K562 (cell line): ENCODE data around the gene DCAF11. TPM values are rescaled to one million over a fixed set of nuclear protein-coding genes. Genes with fewer than 3 reads are reported as not detected.

ENCODE experiments used
- ATAC-seq: fragments of 200-7000 bp; cut with Tn5 transposase; 3 replicates; pipeline ENCODE4 v1.9.1; 2020; ENCODE audit warnings: moderate library complexity
- BruUV-seq: library from RNA; stranded (reverse); fragments of 400-500 nt; replicated peaks from 2 replicates; lab custom pipeline; 2021; lab: Mats Ljungman, UMichigan
- CTCF ChIA-PET: fragments of 300-600 bp; formaldehyde crosslinking; extraction: SDS; loops from one replicate; lab custom pipeline; 2021; ENCODE audit warnings: low intra/inter-chr PET ratio; lab: Yijun Ruan, JAX
- POLR2A ChIA-PET: fragments of 300-600, 350-650 bp; sonication (Branson Sonifier 250); formaldehyde crosslinking; extraction: SDS; loops from one replicate; lab custom pipeline; 2021; ENCODE audit warnings: antibody characterized with exemption, inconsistent platforms; lab: Yijun Ruan, JAX
- DNase-seq, 4 experiments: peaks; one replicate each; pipeline versions ENCODE4 v3.0.0 to v3.0.0-alpha.2; 2011 to 2018; ENCODE audit warnings: low spot score in 3 of 4, mixed read lengths in 3 of 4; ENCODE audit errors: extremely low read depth in 1 of 4
- FAIRE-seq: peaks from 2 replicates; lab custom pipeline; 2011; peaks lifted over from hg19 to GRCh38; lab: Jason Lieb, UNC
- H2AFZ ChIP-seq: 2 replicates; pipeline ENCODE4 v1.6.0; 2011; ENCODE audit warnings: low read depth, low read length, control low read depth, inconsistent platforms
- H3K27ac ChIP-seq: fragments of 200-600 bp; 3 replicates; pipeline ENCODE4 v1.8.0; 2011; ENCODE audit warnings: low read depth, mild to moderate bottlenecking, control low read depth, inconsistent platforms, low read length, moderate library complexity, mixed read lengths; ENCODE audit errors: extremely low read depth
- H3K27me3 ChIP-seq, 2 experiments: fragments of 300-600 bp in 1 of 2; 2 replicates in 1 of 2; 3 replicates in 1 of 2; pipeline versions ENCODE4 v1.6.0 to v1.8.0; 2011; ENCODE audit warnings: inconsistent platforms in 2 of 2, low read length in 2 of 2, mild to moderate bottlenecking in 1 of 2, mixed read lengths in 1 of 2, moderate library complexity in 1 of 2; ENCODE audit not compliant: control insufficient read depth in 2 of 2, insufficient read depth in 2 of 2
- H3K36me3 ChIP-seq: fragments of 300-600 bp; 3 replicates; pipeline ENCODE4 v1.8.0; 2011; ENCODE audit warnings: mild to moderate bottlenecking, low read length, inconsistent platforms; ENCODE audit not compliant: control insufficient read depth, insufficient read depth
- H3K4me1 ChIP-seq, 2 experiments: fragments of 200-600 bp in 1 of 2; replicated peaks in 1 of 2; 2 replicates in 1 of 2; 3 replicates in 1 of 2; pipeline versions ENCODE4 v1.5.1 to v1.8.0; 2011; ENCODE audit warnings: inconsistent platforms in 2 of 2, low read length in 2 of 2, mild to moderate bottlenecking in 1 of 2, mixed read lengths in 1 of 2, moderate library complexity in 1 of 2; ENCODE audit not compliant: control insufficient read depth in 2 of 2, insufficient read depth in 2 of 2
- H3K4me2 ChIP-seq: 2 replicates; pipeline ENCODE4 v1.6.1; 2011; ENCODE audit warnings: low read length, control low read depth, inconsistent platforms, mixed read lengths; ENCODE audit not compliant: insufficient read depth
- H3K4me3 ChIP-seq: fragments of 200-600 bp; sonication (generic), shearing (Covaris generic); 2 replicates; pipeline ENCODE4 v1.5.1; 2016; ENCODE audit warnings: control low read depth, inconsistent platforms
- H3K79me2 ChIP-seq: fragments of 200-600 bp; 3 replicates; pipeline ENCODE4 v1.8.0; 2011; ENCODE audit warnings: low read length, inconsistent platforms; ENCODE audit not compliant: control insufficient read depth, insufficient read depth
- H3K9ac ChIP-seq, 2 experiments: 2 replicates each; pipeline versions ENCODE4 v1.6.0 to v1.6.1; 2011; ENCODE audit warnings: low read depth in 2 of 2, low read length in 2 of 2, control low read depth in 1 of 2, inconsistent platforms in 1 of 2, mild to moderate bottlenecking in 1 of 2, mixed read lengths in 1 of 2; ENCODE audit not compliant: insufficient read depth in 1 of 2
- H3K9me1 ChIP-seq: one replicate; pipeline ENCODE4 v1.6.0; 2011; ENCODE audit warnings: inconsistent platforms, mild to moderate bottlenecking, low read length, moderate library complexity; ENCODE audit not compliant: control insufficient read depth, insufficient read depth
- H3K9me3 ChIP-seq: replicated peaks from 2 replicates; pipeline ENCODE4 v1.5.1; 2011; ENCODE audit warnings: low read depth, low read length, inconsistent platforms; ENCODE audit not compliant: control insufficient read depth, insufficient read depth
- H4K20me1 ChIP-seq: replicated peaks from 2 replicates; pipeline ENCODE4 v1.6.1; 2011; ENCODE audit warnings: low read length, inconsistent platforms, mixed read lengths; ENCODE audit not compliant: control insufficient read depth, insufficient read depth
- HDGF ChIP-seq: fragments of 450-650 bp; IDR thresholded peaks from 2 replicates; pipeline ENCODE4 v1.6.1; 2016
- MXD1 ChIP-seq: fragments of 250-450 bp; sonication (Bioruptor Pico); IDR thresholded peaks from 2 replicates; pipeline ENCODE4 v1.8.0; 2021; ENCODE audit warnings: borderline replicate concordance, mild to moderate bottlenecking, moderate library complexity; ENCODE audit not compliant: poor library complexity, severe bottlenecking
- NFE2 ChIP-seq: IDR thresholded peaks from 2 replicates; pipeline ENCODE4 v1.6.1; 2014; ENCODE audit warnings: antibody characterized with exemption, low read depth
- NFRKB ChIP-seq: fragments of 450-650 bp; IDR thresholded peaks from 2 replicates; pipeline ENCODE4 v1.6.1; 2016; ENCODE audit warnings: low read depth
- WGBS: fragments of 100-300 bp; shearing (Covaris generic); methylation state at CpG from one replicate; pipeline ENCODE4 v1.1.6; 2016; ENCODE audit warnings: low coverage, mixed read lengths; ENCODE audit not compliant: insufficient coverage; ENCODE audit errors: missing lambda C conversion rate; 5-methylcytosine and 5-hydroxymethylcytosine counted together
- in situ Hi-C: fragments of 300-500 bp; cut with MboI; formaldehyde crosslinking; loops from 4 replicates; pipeline ENCODE4 v1.15.0; 2018; ENCODE audit warnings: inconsistent platforms, mixed read lengths
- intact Hi-C: fragments of 100-400 bp; cut with micrococcal nuclease; formaldehyde crosslinking; loops from 2 replicates; pipeline ENCODE4 v1.14.2; 2022
- polyA plus RNA-seq, 8 experiments: library from polyadenylated mRNA; depleted of rRNA in 4 of 8; stranded (reverse) in 5 of 8; unstranded in 3 of 8; fragments of >200 nt; fragmentation: Nextera tagmentation in 2 of 8; fragmentation: Illumina TruSeq in 1 of 8; extraction: Ambion mirVana in 2 of 8; extraction: Trizol in 1 of 8; gene quantifications; 2 replicates each; pipeline versions ENCODE4 v1.2.1 to v1.2.3, GENCODE V29; 2011 to 2014; ENCODE audit warnings: inconsistent platforms in 1 of 8, missing spikeins in 1 of 8
- total RNA-seq, 7 experiments: library from RNA; depleted of rRNA in 6 of 7; stranded (reverse); fragments of >200 nt in 6 of 7; fragmentation: Illumina TruSeq in 2 of 7; extraction: Trizol in 2 of 7; gene quantifications; 2 replicates each; pipeline versions ENCODE4 v1.2.1 to v1.2.3, GENCODE V29; 2011 to 2021; ENCODE audit warnings: low replicate concordance in 1 of 7

DCAF11 gene
- total and polyA plus RNA-seq, 9 of the 15 experiments (the other 6 are each of a cell fraction or from before 2014, with no cell fraction given), result 8.5 to 46.2 (median 36.4) TPM

- H3K4me3 ChIP-seq, result no peak overlapping the region
- 100% methylated on average over 2 of the region's 3 CpGs for WGBS
- H3K36me3 ChIP-seq, result peaks cover 60% of the 10 kb centered on the region; the same call in 2 of the 3 replicates
- peaks cover 9% of the 10 kb centered on the region; the same call in 2 of the 3 replicates for H3K79me2 ChIP-seq
- H4K20me1 ChIP-seq, result no peaks in the 10 kb centered on the region
- peak; percentile 14; the same call in 2 of the 3 replicates for ATAC-seq
- ChIA-PET POLR2A (interaction anchor here (0.6 kb wide), 1 partner anchor 35 kb away, joined by 3 read pairs; no protein-coding TSS in a partner anchor), CTCF (no interaction called here)
- H2AFZ ChIP-seq, result no peak overlapping the region
- H3K27me3 ChIP-seq, result no peaks in the 10 kb centered on the region
- no TSS peak for BruUV-seq
- no peaks in the 10 kb centered on the region for H3K9me1 ChIP-seq
- DNase-seq, result no peak
- intact Hi-C loops, result no loop called here
- no peak overlapping the region for H3K4me2 ChIP-seq
- in situ Hi-C loops, result no loop called here
- no peak for FAIRE-seq
- no peaks in the 10 kb centered on the region; a peak in 3 of 5 replicates for H3K4me1 ChIP-seq
- TF ChIP-seq NFE2, result no peak
- no peak for TF ChIP-seq MXD1 (CRISPR knock-in tag)
- no peak for TF ChIP-seq HDGF
- TF ChIP-seq NFRKB, result no peak
- H3K9ac ChIP-seq, result no peak overlapping the region; a peak in 1 of 4 replicates
- no peak overlapping the region for H3K27ac ChIP-seq
- H3K9me3 ChIP-seq, result no peaks in the 10 kb centered on the region; the same call in 1 of the 2 replicates
Measured at GRCh38 chr14:24100982-24101494, 13.5 kb upstream of the DCAF11 start.
